Activated CD8-positive, alpha-beta memory T cell treated with anti-CD3 and anti-CD28 coated beads, Interleukin-2, amount 50 U/mL, for 1 hour (primary cell): ENCODE data around the gene ACADS.

Experiments used
- DNase-seq: peaks from one replicate; pipeline ENCODE4 v3.0.0-alpha.2; 2020; ENCODE audit errors: extremely low read depth

ACADS gene

DNA sequence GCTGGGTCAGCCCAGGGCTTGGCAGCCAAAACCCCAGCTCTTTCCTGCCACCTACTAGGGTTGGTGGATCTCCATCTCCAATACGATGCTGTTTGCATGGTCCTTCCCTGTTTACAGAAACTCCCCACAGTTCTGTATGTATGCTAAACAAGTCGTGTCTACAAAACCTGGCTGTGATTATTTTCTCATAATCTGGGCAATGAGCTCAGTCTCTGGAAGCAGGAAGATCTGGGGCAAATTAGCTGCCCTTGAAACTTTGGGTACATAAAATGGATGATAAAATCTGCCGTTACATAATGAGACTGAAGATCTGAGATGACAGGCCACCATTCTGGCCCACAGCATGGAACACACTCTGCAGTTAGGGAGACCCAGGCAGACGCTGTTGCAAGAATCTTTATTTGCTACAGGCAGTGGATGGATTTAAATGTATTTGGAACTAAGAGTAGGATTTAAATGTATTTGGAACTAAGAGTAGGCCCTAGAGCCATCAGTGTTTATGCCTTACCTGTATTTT, 31.7 kb downstream of the ACADS start:
- DNase-seq: no peak

DNA sequence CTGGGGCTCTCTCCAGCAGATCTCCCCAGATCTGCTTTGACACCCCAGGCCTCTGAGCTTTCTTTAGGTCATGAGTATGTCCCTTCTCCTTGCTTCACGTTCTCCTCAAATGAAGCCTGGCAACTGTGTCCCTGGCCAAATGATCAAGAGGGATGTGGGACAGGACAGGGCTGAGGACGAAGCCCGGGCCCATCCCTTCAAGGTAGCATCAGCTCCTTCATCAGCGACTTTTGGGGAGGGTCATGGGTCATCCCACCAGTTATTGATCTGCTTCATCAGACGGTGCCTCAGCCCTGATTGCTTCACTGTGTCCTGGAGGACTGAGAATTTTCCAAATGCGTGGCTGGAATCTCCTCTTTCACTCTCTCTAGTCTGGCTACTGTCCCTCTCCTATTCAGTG, 32.3 kb downstream of the ACADS start:
- DNase-seq: no peak

DNA sequence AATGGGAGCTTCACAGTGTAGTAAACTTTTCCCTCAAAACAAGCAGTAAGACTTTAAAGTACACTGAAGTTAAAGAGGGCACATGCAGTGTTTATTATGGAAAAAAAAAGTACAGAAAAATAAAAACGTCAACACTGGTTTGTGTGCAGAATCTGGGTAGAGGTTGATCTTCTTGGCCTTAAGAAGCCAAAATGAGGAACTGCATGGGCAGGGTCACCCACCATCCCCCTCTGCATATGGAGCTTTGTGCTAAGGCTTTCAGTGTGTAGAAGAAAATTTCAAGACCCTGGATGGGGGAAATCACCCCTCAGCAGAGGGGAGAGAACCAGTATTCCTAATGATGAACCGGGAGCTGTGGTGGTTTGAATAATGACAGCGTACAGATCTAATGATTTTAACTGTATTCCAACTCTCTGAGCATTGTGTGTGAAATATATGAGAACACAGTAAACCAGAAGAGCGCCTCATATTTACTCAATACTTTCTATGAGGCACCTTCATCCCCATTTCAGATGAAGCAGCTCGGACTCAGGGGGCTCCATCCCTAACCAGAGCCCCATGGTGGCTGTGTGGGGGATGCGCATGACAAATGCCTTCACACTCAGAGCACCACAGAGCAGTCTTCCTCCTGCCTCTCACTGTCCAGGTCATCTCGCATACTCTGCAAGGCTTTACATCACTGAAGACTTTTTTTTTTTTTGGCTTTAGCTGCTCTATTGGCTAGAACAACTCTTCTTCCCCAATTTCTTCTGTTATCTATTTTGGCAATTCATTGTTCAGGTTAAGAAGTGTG, 33.4 kb downstream of the ACADS start:
- no peak for DNase-seq

DNA sequence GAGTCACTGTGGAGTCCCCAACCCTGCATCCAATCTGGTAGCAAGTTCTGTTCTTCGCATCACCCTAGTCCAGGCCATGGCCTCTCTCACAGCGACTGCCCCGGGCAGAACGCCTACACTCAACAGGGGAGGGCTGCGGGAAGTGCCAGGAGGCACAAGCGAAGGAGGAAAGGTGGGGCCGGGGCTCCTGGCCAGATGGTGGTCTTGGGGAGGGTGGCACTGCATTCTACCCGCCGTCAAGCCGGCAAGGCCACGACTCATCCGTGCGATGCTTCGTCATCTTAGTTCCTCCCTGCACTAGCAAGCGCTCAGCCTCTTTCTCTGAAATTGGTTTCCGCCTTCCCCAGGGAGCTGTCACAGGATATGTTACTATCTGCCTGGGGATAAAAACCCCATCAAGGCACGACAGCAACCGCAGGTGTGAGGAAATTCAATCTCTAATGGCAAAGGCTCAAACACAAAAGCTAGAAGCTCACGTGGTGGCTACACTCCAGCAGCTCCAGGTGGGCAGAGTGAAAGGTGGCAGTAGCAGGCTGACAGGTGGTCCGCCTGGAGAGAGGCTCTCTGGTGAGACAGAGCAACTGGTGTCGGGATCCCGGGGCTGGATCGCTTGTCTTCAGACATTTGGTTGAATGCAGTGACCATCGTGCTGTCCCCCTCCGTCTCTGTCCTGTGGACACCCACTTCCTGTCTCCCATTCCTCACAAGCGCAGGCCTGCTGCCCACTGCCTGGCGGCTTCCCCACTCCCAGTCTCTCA, 34.1 kb downstream of the ACADS start:
- DNase-seq: no peak

DNA sequence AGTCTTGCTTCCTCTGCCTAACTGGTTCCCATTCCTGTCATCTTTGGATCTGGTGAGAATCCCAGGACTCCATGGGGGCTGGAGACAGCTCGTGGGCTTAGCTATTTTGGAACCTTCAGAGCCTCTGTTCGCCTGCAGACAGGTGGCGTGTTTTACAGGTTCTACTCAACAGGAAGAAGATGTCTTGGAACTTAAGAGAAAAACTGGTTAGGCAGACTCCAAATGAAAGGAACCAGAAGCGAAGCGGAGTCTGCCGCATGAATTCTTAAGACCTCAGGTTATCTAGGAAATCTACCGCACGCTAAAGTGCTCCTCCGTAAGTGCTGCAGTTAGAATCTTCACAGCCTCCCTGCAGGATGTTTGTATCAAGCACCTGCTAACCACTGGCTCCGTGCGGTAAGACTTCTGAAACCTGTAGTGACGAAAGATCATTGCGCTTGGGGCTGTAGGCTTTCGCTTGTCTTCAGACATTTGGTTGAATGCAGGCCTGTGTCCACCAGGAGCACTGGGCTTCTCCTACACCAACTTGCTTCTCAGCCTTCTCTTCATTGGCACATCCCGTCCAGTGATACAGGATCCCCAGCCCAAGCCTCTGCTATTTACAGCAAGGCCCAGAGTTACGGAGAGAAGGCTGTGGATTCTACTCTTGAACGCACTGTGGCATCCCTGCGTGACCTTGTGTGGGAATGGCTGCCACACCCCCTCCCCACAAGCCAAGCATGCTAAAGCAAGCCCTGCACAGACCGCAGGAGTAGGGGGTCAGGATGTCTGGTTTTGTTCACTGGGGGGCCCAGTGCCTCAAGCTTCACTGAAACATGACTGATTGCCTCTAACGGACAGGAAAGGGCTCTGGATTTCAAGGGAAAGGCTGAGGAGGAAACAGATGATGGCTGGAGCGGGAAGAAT, 35.0 kb downstream of the ACADS start:
- DNase-seq: no peak

DNA sequence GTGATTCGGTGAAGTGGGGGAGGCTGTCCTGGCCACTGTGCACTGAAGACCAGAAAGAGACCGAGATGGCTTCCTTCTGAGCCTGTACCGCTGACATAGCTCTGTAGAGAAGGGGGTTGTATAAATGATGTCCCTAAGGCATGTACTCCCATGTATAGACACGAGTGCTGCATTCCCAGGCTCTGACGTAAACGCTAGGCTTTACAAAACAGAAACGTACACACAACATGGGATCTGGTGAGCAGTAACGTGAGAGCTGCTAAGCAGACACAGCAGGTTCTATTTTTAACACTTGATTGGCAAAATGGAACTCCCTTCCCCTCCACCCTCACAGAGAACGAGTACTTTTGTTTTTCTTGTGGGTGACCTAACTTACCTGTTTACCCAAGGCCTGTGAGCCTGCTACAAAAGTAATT, 35.9 kb downstream of the ACADS start:
- DNase-seq: no peak

DNA sequence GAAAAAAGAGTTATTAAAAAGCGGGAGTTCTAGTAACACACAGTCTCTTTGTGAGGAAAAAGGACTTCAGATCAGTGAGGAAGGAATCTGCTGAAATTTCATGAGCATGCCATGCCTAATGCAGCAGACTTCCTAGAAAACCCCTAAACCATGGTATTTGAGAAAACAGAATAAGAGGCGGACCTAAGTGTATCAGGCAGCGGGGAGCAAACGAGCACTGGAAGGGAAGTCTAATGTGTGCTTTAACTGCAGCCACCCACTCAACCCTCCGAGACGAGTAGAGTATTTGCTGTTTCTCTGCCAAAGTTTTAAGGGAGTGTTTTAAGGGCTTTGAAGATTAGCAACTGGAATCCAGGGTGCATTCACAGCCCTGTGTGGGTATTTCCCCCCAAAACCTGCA, 36.5 kb downstream of the ACADS start:
- DNase-seq: no peak

DNA sequence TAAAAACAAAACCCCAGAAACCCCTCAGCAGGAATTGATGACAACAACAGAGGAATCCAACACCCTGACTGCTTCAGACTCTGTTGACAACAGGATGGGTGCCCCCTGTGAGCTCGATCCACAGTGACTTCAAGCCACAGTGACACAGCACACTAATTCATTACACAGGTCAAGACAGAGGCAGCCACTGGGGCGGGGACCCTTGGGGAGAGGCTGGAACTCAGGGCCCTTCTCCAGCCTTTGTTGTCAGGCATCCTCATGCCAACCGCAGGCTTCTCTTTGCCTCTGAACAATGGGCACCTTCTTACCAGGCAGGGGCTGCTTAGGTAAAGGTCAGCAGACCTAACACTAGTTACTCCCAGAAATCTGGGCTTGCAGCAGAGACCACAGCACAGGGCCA, 37.6 kb downstream of the ACADS start:
- DNase-seq: no peak

DNA sequence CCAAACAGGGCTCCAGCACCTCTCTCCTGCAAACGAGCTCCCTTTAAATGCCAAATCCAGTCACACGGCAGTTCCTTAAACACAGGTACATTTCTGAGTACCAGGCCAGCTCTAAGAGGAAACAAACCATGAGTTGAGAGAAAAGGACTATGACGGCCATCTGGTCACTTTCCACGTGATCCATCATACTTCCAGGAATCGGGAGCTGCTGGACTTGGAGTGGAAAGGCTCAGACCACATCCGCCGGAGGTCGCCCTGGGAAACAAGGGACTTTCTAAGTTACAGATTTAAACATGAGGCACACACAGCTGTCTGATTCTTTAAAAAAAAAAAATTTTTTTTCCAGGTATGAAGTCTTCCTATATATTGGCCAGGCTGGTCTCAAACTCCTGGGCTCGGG, 39.2 kb downstream of the ACADS start:
- no peak for DNase-seq

DNA sequence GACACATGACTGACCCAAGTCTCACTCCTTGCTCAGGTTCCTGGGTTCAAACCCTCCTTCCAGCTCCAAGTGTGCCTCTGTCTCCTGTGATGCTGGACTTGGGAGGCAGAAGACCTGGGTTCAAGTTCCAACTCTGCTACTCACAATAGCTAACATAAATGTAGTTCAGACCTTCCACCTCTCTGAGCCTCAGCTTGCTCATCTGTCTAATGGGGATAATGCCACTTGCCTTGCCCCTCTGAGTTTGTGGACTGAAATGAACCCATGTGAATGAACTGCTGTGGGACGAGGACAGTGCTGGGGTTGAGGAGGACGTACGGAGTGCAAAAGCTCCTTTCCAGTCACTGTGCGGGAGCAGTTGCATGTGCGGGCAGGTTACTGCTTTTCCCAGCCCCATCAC, 40.9 kb downstream of the ACADS start:
- no peak for DNase-seq

DNA sequence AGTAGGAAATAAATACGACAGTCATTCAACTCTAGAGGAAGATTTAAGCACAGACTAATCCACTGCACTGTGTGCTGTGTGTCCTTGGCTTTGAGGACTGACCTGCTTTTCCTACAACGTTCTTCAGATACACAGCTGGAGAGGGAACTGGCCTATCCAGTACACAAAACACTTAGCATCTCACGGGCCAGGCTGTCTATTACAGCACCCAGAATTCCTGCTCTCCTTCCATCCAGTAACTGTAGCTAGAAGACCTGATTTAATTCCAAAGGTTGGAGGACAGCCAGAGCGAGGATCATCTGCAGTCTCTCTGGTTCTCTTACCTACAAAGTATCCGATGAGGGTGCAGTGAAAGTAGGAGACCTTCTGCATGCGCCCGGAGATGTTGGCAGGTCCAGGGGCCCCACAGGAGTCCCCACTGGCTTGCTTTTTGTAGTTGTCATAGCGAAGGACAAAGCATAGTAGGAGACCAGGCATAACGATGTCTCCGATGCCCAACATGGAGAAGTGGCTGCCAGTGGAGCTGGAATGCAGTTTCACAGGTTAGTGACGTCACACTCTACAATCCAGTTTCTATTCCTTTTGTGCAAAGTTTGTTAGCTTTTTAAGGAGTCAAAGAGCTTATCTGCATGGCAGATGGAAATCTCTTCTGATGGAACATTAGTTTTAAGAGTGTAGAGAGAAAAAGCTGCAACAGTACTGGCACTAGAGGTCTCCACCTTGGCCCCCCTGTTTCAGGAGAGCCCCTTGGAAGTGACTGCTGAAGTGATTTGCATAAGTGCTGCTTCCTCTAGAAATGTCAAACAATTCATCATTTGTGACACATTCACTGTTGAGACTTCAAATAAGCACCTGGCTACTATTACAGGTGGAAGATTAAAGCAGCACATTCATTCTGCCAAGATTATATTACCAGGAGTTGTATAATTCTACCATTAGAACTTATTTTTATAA, 41.7 kb downstream of the ACADS start:
- DNase-seq: no peak

DNA sequence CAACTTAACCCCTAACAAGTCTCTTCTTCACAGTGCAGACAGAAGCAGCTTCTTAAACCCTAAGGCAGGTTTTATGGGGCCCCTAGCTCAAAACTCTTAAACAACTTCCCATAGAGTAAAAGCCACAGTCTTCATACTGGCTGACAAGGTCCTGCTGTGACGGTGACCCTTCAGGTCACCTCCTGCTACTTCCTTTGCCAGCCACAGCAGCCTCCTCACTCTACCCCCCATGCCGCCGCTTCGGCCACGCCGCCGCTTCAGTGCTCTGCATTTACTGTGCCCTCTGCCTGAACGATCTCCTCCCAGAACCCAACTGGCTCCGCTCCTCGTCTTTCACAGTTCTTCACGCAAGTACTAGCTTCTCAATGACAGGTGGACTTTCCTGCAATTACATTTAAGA, 45.5 kb downstream of the ACADS start:
- no peak for DNase-seq

DNA sequence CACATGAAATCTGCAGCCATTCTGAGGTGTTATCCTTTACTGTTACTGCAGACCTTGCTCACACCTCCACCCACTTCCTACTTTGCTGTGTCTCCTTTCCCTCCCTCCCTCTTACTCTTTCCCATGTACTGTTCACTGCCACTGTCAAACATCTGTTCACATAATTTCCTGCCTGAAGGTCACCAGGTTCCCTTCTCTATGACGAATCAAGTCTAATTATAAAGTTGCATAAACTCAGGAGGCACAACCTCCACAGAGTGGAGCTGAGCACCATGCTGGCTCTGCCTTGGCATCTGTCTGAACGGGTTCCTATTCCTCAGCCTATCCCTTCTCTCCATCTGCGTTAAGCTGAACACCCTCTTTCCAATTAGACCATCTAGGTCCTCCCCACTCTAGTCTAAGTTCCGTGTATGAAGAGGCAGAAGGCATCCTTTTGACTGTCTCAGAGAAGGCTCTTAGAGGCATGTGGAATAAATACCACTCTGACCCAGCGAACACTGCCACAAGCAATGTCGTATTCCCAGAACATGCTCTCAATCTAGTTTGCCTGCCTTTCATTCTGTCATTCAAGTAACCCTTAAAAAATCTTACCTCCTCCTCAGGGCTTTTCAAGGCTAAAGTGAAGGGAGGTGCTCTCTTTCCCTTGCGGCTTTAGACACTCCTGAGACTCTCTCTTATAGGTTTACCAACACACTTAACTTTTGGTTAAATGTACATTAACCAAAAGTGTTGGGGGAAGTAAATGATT, 48.7 kb downstream of the ACADS start:
- DNase-seq: no peak

DNA sequence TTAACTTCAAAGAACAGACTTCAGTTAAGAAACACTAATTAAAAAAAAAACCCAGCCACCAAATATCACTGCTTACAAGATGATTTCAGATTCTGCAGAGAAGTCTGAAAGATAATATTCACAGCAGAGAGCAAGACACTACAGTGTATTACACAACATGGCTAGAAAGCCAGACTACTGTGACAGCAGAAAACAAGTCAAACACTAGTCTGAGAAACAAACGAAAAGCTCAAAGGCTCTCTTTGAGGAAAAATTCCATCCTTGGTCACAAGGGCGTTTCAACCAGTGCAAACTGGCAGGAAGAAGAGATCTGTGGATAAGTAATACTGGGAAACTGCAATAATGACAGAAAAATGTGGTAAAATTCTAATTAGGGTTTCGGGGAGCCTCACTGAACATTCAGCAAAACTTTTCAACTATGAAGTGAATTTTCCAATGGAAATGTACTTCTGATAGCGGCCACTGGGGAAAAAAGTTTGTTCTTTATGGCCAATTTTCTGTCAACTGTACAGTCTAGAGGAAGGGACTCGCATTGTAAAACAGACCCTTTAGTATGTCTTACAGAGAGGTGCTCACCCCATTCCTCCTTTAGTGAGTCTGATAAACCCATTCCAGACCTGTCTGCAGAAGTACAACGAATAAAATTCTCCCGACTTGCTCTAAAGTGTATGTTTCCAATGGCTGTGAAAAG, 50.4 kb downstream of the ACADS start:
- DNase-seq: no peak

DNA sequence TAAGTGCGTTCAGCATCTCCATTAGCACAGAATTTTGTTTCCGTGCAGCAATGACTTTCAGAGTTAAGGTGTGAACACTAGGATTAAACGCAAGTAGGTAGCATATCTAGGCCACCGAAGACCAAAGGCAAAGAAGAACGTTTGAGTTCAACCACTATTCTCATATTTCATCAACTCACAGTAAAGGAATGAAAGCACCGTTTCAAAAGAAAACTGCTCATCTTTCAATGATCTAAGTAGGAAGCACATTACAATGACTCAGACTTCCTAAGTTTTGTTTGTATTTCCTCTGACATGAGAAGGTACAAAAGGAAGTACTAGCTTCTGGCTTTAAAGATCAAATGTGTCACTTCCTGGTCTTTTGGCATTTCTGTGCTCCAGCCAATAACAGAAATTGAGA, 57.6 kb downstream of the ACADS start:
- no peak for DNase-seq

DNA sequence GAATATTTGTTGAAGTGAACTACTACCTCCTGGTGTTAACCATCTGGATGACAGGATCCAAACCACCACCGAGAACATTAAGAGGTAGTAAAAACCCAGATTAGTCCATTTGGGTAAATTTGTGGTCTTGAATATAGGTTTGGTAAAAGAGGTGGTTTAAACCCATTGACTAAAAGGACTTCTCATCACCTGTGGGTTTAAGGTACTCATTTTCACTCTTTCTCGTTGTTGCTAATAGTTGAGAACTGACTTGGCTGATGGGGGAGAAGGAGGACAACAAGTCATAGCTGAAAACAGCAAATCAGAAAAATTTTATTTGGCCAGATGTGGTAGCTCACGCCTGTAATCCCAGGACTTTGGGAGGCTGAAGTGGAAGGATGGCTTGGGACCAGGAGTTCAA, 59.2 kb downstream of the ACADS start:
- no peak for DNase-seq

DNA sequence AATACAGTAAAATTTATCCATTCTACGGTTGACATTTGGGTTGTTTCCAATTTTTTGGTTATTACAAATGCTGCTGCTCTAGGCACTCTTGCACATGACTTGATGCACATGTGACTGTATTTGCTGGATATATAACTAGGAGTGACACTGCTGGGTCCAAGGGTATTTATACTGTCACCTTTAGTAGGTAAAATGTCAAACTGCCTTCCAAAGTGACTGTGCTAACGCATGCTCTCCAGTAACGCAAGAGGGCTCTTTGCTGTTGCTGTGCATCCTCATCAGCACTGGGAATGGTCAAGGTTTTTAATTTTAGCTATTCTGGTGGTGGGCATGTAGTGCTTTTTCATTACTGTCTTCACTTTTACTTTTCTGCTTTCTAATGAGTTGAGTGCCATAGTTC, 62.3 kb downstream of the ACADS start:
- DNase-seq: no peak
